KMS-11 (cell line): ENCODE data around the gene SMCR8.

Source experiments
- H2AFZ ChIP-seq: fragments of 200-600 bp; sonication (generic); 2 replicates; pipeline ENCODE4 v1.6.1; 2016; ENCODE audit warnings: antibody characterized with exemption, mixed run types, low read depth
- H3K27ac ChIP-seq: fragments of 200-600 bp; sonication (generic); 2 replicates; pipeline ENCODE4 v1.6.1; 2016; ENCODE audit warnings: mild to moderate bottlenecking, mixed run types
- H3K27me3 ChIP-seq: fragments of 200-600 bp; sonication (generic); 2 replicates; pipeline ENCODE4 v1.6.1; 2017; ENCODE audit warnings: mild to moderate bottlenecking, low read depth, mixed run types, moderate library complexity; ENCODE audit not compliant: insufficient read depth
- H3K36me3 ChIP-seq: fragments of 200-600 bp; sonication (generic); 2 replicates; pipeline ENCODE4 v1.6.1; 2017; ENCODE audit warnings: mild to moderate bottlenecking, mixed run types; ENCODE audit not compliant: insufficient read depth
- H3K4me1 ChIP-seq: fragments of 200-600 bp; sonication (generic); 2 replicates; pipeline ENCODE4 v1.6.1; 2016; ENCODE audit warnings: mild to moderate bottlenecking, low read depth, mixed run types; ENCODE audit not compliant: poor library complexity, severe bottlenecking
- H3K4me2 ChIP-seq: fragments of 200-600 bp; sonication (generic); 2 replicates; pipeline ENCODE4 v1.7.0; 2016; ENCODE audit warnings: mild to moderate bottlenecking, mixed run types
- H3K4me3 ChIP-seq: fragments of 200-600 bp; sonication (generic); IDR thresholded peaks from 2 replicates; pipeline ENCODE4 v1.6.1; 2017; ENCODE audit warnings: low read depth, low read length, mixed read lengths; ENCODE audit not compliant: insufficient read depth
- H3K79me2 ChIP-seq: fragments of 200-600 bp; sonication (generic); 2 replicates; pipeline ENCODE4 v1.6.1; 2016; ENCODE audit warnings: low read depth, mixed run types; ENCODE audit not compliant: insufficient read depth
- H3K9ac ChIP-seq: fragments of 200-600 bp; sonication (generic); 2 replicates; pipeline ENCODE4 v1.6.1; 2016; ENCODE audit warnings: mild to moderate bottlenecking, mixed run types
- H4K20me1 ChIP-seq: fragments of 200-600 bp; sonication (generic); 2 replicates; pipeline ENCODE4 v1.6.1; 2016; ENCODE audit warnings: mild to moderate bottlenecking, mixed run types; ENCODE audit not compliant: insufficient read depth
- CTCF ChIP-seq: fragments of 200-600 bp; sonication (generic); conservative IDR thresholded peaks from 2 replicates; pipeline ENCODE4 v1.6.1; 2017; ENCODE audit warnings: low read depth, mild to moderate bottlenecking, antibody characterized with exemption, low read length, moderate library complexity, mixed read lengths

SMCR8 gene

GRCh38 chr17:18339933-18340332 is 24.8 kb downstream of the SMCR8 start:
- H3K79me2 ChIP-seq, result no peaks in the 10 kb centered on the region
- no peak overlapping the region for H3K9ac ChIP-seq
- H3K27ac ChIP-seq, result no peak overlapping the region
- H4K20me1 ChIP-seq, result no peaks in the 10 kb centered on the region
- TF ChIP-seq CTCF, result no peak
- no peak overlapping the region for H2AFZ ChIP-seq
- no peaks in the 10 kb centered on the region for H3K27me3 ChIP-seq
- H3K36me3 ChIP-seq, result no peaks in the 10 kb centered on the region
- H3K4me2 ChIP-seq, result no peak overlapping the region
- H3K4me1 ChIP-seq, result peaks cover 29% of the 10 kb centered on the region
- no peak overlapping the region for H3K4me3 ChIP-seq

- Histone ChIP-seq H3K4me2 (peak overlapping the region; percentile 50), H3K27me3 (no peaks in the 10 kb centered on the region), H3K27ac (peak overlapping the region; percentile 53; the same call in 1 of the 2 replicates), H3K36me3 (no peaks in the 10 kb centered on the region), H3K4me1 (peaks cover 34% of the 10 kb centered on the region), H3K4me3 (no peak overlapping the region), H3K79me2 (no peaks in the 10 kb centered on the region), H2AFZ (no peak overlapping the region), H3K9ac (no peak overlapping the region), H4K20me1 (no peaks in the 10 kb centered on the region)
- TF ChIP-seq CTCF, result no peak
Observed at GRCh38 chr17:18344021-18344420, 28.9 kb downstream of the SMCR8 start.

- no peaks in the 10 kb centered on the region for H4K20me1 ChIP-seq
- no peaks in the 10 kb centered on the region for H3K27me3 ChIP-seq
- H3K4me1 ChIP-seq, result peaks cover 4% of the 10 kb centered on the region
- no peak overlapping the region for H3K4me3 ChIP-seq
- no peak overlapping the region for H3K9ac ChIP-seq
- no peaks in the 10 kb centered on the region for H3K36me3 ChIP-seq
- no peaks in the 10 kb centered on the region for H3K79me2 ChIP-seq
- no peak overlapping the region for H2AFZ ChIP-seq
- H3K4me2 ChIP-seq, result no peak overlapping the region
- TF ChIP-seq CTCF, result no peak
- H3K27ac ChIP-seq, result no peak overlapping the region
Observed at GRCh38 chr17:18353541-18353940, 38.4 kb downstream of the SMCR8 start.

GRCh38 chr17:18356624-18357023 is 41.5 kb downstream of the SMCR8 start:
- Histone ChIP-seq H3K27ac (no peak overlapping the region), H2AFZ (no peak overlapping the region), H3K4me2 (no peak overlapping the region), H3K4me1 (peaks cover 13% of the 10 kb centered on the region), H3K36me3 (no peaks in the 10 kb centered on the region), H3K9ac (no peak overlapping the region), H4K20me1 (no peaks in the 10 kb centered on the region), H3K4me3 (no peak overlapping the region), H3K27me3 (no peaks in the 10 kb centered on the region), H3K79me2 (no peaks in the 10 kb centered on the region)
- no peak for TF ChIP-seq CTCF
